ENCODE measurements around the gene FHL2. TPM values are rescaled to one million over a fixed set of nuclear protein-coding genes. Genes with fewer than 3 reads are reported as not detected.

Gene FHL2
- polyA plus RNA-seq, 3 donors = 0.03 TPM; not detected in 1

DNA sequence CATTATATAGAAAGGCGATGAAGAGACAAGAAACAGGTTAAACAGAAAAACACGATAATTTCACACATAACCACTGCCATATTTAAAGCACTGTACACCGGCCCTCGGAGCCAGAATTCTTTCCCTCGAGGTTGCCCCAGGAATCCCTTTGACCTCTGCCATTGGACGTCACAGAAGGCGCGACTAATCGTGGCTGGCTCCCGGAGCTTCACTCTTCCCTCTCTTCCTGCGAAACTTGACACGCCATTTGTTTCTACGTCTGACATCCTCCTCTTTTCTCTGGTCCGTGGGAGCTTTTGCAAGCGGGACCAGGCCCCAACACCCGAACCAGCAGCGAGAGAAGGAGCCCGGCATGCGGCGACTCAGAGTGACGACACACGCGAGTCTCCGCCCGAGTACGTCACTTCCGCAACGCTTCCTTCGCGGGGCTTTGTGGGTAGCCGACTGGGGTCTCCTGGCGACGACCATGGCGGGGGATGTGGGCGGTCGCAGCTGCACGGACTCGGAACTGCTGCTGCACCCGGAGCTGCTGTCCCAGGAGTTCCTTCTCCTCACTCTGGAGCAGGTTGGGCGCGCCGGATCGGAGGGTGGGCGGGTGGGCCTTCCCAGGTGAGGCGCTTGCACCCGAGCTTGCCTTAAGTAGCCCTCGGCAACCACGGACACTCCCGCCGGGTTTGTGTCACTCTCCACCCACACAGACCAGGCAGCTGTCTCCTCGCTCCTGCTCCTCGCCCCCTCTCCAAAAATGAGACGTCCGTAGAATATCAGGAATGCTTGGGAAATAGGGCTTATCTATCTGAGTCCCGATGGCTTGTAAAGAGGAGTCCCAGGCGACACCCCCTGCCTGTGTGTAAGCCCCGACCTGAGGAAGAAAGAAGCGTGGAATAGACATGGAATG, 61.5 kb downstream of the FHL2 start, which contains the start of gene C2orf49:
Gene C2orf49 (plus strand): TSS at position 419 of the 898 bp plus-strand sequence. CDS start 48 bp downstream, at position 467.
- peaks cover 25 to 35% of the 10 kb centered on the region in 2 donors for H3K36me3 ChIP-seq (replicated peaks in 1 of 2; ENCODE audit: control insufficient read depth in 1 of 2, insufficient read depth in 2 of 2, low read length in 2 of 2)
- H3K4me1 ChIP-seq (ENCODE audit: control insufficient read depth in 1 of 2, insufficient read depth in 2 of 2, low read length in 2 of 2) = peaks cover 17 to 20% of the 10 kb centered on the region in 2 donors
- H4K20me1 ChIP-seq (ENCODE audit: insufficient read depth, low read length) = no peaks in the 10 kb centered on the region

DNA sequence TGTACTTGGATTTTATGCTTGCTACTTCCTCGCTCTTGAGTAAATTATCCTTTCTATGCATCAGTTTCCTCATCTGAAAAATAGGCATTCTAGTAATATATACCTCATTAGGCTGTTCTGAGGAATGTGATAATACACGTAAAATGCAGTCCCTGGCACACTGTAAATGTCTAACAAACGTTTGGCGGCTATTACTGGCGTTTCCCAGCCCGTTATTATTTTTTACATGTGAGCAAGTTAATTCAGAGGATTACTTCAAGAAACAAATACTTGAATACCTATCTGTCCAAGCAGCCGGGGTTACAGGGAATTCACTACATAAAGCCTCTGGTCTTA, 62.1 kb downstream of the FHL2 start:
- peaks cover 21 to 24% of the 10 kb centered on the region in 2 donors for H3K36me3 Mint-ChIP-seq
- H3K27ac Mint-ChIP-seq = peak overlapping the region; percentile 100
- H3K4me1 Mint-ChIP-seq = peaks cover 26% of the 10 kb centered on the region
- Histone ChIP-seq H3K27me3 (ENCODE audit: control insufficient read depth in 2 of 2, insufficient read depth in 2 of 2, low read length in 2 of 2) (no peaks in the 10 kb centered on the region), H3K4me1 (ENCODE audit: control insufficient read depth in 1 of 2, insufficient read depth in 2 of 2, low read length in 2 of 2) (peaks cover 17 to 20% of the 10 kb centered on the region in 2 donors), H4K20me1 (ENCODE audit: insufficient read depth, low read length) (no peaks in the 10 kb centered on the region), H3K9me3 (replicated peaks in 1 of 2; ENCODE audit: control insufficient read depth in 1 of 2, insufficient read depth in 1 of 2, low read length in 2 of 2) (no peaks in the 10 kb centered on the region), H3K4me3 (replicated peaks in 1 of 3; ENCODE audit: low read depth in 2 of 3, low read length in 3 of 3) (peak overlapping the region; percentile 75 to 95 (median 91)), H3K9ac (ENCODE audit: insufficient read depth, low read length, poor library complexity, severe bottlenecking) (peak overlapping the region; percentile 93), H2AFZ (ENCODE audit: insufficient read depth, low read depth, low read length, poor library complexity, severe bottlenecking) (peak overlapping the region; percentile 91), H3K79me2 (ENCODE audit: insufficient read depth, low read length) (peaks cover 37% of the 10 kb centered on the region), H3K36me3 (replicated peaks in 1 of 2; ENCODE audit: control insufficient read depth in 1 of 2, insufficient read depth in 2 of 2, low read length in 2 of 2) (peaks cover 19 to 29% of the 10 kb centered on the region in 2 donors), H3K4me2 (replicated peaks; ENCODE audit: extremely low read depth, low read length, poor library complexity, severe bottlenecking) (peak overlapping the region; percentile 93), H3K27ac (ENCODE audit: low read depth in 1 of 2, low read length in 2 of 2) (peak overlapping the region; percentile 95 to 100)
- H3K9me3 Mint-ChIP-seq = no peaks in the 10 kb centered on the region
- 11% methylated on average over 4 of the region's 7 CpGs for WGBS (ENCODE audit: insufficient coverage)
- TF ChIP-seq, protein P1, sequence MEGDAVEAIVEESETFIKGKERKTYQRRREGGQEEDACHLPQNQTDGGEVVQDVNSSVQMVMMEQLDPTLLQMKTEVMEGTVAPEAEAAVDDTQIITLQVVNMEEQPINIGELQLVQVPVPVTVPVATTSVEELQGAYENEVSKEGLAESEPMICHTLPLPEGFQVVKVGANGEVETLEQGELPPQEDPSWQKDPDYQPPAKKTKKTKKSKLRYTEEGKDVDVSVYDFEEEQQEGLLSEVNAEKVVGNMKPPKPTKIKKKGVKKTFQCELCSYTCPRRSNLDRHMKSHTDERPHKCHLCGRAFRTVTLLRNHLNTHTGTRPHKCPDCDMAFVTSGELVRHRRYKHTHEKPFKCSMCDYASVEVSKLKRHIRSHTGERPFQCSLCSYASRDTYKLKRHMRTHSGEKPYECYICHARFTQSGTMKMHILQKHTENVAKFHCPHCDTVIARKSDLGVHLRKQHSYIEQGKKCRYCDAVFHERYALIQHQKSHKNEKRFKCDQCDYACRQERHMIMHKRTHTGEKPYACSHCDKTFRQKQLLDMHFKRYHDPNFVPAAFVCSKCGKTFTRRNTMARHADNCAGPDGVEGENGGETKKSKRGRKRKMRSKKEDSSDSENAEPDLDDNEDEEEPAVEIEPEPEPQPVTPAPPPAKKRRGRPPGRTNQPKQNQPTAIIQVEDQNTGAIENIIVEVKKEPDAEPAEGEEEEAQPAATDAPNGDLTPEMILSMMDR (IDR thresholded peaks at IDR 0.05) = no peak
- peak overlapping the region; percentile 91 to 100 for H3K4me3 Mint-ChIP-seq
- intact Hi-C loops (cut with micrococcal nuclease) = no loop called here
- no peaks in the 10 kb centered on the region for H3K27me3 Mint-ChIP-seq (ENCODE audit: low read depth in 3 of 3)
- no peak for DNase-seq

More for the DNA sequence above, 61.5 kb downstream of the FHL2 start, which contains the start of gene C2orf49:
- Histone ChIP-seq H3K79me2 (ENCODE audit: insufficient read depth, low read length) (peaks cover 37% of the 10 kb centered on the region), H3K4me2 (replicated peaks; ENCODE audit: extremely low read depth, low read length, poor library complexity, severe bottlenecking) (peak within 1 kb of the TSS; percentile 93), H3K9me3 (replicated peaks in 1 of 2; ENCODE audit: control insufficient read depth in 1 of 2, insufficient read depth in 1 of 2, low read length in 2 of 2) (no peaks in the 10 kb centered on the region), H3K27me3 (ENCODE audit: control insufficient read depth in 2 of 2, insufficient read depth in 2 of 2, low read length in 2 of 2) (no peaks in the 10 kb centered on the region), H3K27ac (ENCODE audit: low read depth in 1 of 2, low read length in 2 of 2) (peak within 1 kb of the TSS; percentile 95 to 100), H3K4me3 (replicated peaks in 1 of 3; ENCODE audit: low read depth in 2 of 3, low read length in 3 of 3) (peak within 1 kb of the TSS; percentile 75 to 95 (median 91)), H2AFZ (ENCODE audit: insufficient read depth, low read depth, low read length, poor library complexity, severe bottlenecking) (peak within 1 kb of the TSS; percentile 91), H3K9ac (ENCODE audit: insufficient read depth, low read length, poor library complexity, severe bottlenecking) (peak within 1 kb of the TSS; percentile 93)
- Mint-ChIP-seq H3K36me3 (peaks cover 26 to 30% of the 10 kb centered on the region in 2 donors), H3K27ac (peak within 1 kb of the TSS; percentile 100), H3K27me3 (ENCODE audit: low read depth in 3 of 3) (no peaks in the 10 kb centered on the region), H3K9me3 (no peaks in the 10 kb centered on the region), H3K4me3 (peak within 1 kb of the TSS; percentile 91 to 100), H3K4me1 (peaks cover 26% of the 10 kb centered on the region)
- TF ChIP-seq, protein P1 (IDR thresholded peaks at IDR 0.05) = no peak
- peak; percentile 81 to 89 (median 85) for DNase-seq
- intact Hi-C loops (cut with micrococcal nuclease) = no loop called here
- WGBS (ENCODE audit: insufficient coverage) = under 1% methylated on average over 43 of the region's 58 CpGs
